ENCODE measurements around the gene POLA1. TPM values are rescaled to one million over a fixed set of nuclear protein-coding genes. Genes with fewer than 3 reads are reported as not detected.

POLA1 gene
- total RNA-seq, 1 donor from 2014 or later = 24.6 TPM

- no peak overlapping the region for H3K4me3 ChIP-seq (ENCODE audit: low read depth, low read length)
- no peak for TF ChIP-seq CTCF (conservative IDR thresholded peaks at IDR 0.05; ENCODE audit: low read depth, low read length)
- no peak for DNase-seq (ENCODE audit: low read depth)
Measured at GRCh38 chrX:24886916-24887315, 193.2 kb downstream of the POLA1 start.

DNA sequence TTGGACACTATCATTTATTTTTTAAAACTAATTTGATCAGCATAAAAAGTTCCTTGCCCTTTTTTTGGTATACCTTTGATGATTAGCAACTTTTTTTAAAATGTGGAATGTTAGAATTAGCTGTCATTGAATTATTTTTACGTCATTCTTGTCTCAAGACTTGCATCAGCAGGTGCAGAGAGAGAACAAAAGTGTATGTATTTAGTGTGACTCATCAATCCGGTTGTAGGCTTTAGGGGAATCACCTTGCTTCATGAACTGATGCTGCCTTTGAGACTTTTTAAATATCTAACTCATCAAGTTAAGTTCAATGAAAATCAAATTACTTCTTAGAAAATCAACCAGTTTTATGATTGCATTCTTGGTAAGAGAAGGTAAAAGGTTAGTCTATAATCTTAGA is 197.0 kb downstream of the POLA1 start:
- no peak for TF ChIP-seq CTCF (conservative IDR thresholded peaks at IDR 0.05; ENCODE audit: low read depth, low read length)
- H3K4me3 ChIP-seq (ENCODE audit: low read depth, low read length) = no peak overlapping the region
- peak; percentile 4 for DNase-seq (ENCODE audit: low read depth)

- no peak overlapping the region for H3K4me3 ChIP-seq (ENCODE audit: low read depth, low read length)
- no peak for DNase-seq (ENCODE audit: low read depth)
- TF ChIP-seq CTCF (conservative IDR thresholded peaks at IDR 0.05; ENCODE audit: low read depth, low read length) = no peak
Measured at GRCh38 chrX:24899391-24899790, 205.7 kb downstream of the POLA1 start.

GRCh38 chrX:24900234-24900633 is 206.5 kb downstream of the POLA1 start:
- TF ChIP-seq CTCF (conservative IDR thresholded peaks at IDR 0.05; ENCODE audit: low read depth, low read length) = no peak
- no peak overlapping the region for H3K4me3 ChIP-seq (ENCODE audit: low read depth, low read length)
- no peak for DNase-seq (ENCODE audit: low read depth)

DNA sequence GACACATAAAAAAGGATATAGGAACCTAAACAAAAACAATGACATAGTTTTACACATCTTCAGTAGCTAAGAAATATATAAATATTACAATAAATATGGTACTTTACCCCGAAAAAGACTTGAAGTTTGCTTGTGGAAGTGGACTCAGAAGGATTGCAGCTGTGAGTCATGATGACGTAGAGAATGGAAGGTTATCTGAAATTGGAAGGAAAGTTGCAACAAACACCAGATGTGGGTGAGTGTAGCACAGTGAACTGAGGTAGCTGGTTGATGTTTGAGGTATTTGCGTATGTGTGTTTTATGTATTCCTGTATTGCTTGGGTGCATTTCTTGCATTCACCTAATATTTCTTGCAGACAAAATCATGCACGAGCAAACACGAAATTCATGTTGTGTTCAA is 209.1 kb downstream of the POLA1 start:
- no peak for DNase-seq (ENCODE audit: low read depth)
- TF ChIP-seq CTCF (conservative IDR thresholded peaks at IDR 0.05; ENCODE audit: low read depth, low read length) = no peak
- H3K4me3 ChIP-seq (ENCODE audit: low read depth, low read length) = no peak overlapping the region

GRCh38 chrX:24918715-24919114 is 225.0 kb downstream of the POLA1 start:
- no peak overlapping the region for H3K4me3 ChIP-seq (ENCODE audit: low read depth, low read length)
- no peak for TF ChIP-seq CTCF (conservative IDR thresholded peaks at IDR 0.05; ENCODE audit: low read depth, low read length)
- no peak for DNase-seq (ENCODE audit: low read depth)

DNA sequence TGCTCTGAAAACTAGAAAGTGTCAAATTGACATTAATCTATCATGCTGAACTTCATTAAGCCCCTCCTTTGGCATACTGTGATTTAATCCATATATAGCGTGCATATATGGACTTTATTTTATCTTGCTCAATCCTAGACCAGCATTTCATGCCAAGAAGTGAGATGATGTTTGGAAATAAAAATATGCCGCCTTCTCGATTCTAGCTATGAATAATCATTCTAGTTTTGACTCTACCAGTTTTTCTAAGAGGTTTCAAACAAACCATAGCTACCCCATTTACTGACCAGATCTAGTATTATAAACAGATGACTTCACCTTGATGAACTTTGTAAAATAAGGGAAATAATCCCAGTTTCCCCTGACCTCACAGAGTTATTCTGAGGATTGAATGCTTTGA is 227.1 kb downstream of the POLA1 start:
- H3K4me3 ChIP-seq (ENCODE audit: low read depth, low read length) = no peak overlapping the region
- DNase-seq (ENCODE audit: low read depth) = no peak
- TF ChIP-seq CTCF (conservative IDR thresholded peaks at IDR 0.05; ENCODE audit: low read depth, low read length) = no peak

Data from epithelial cell of proximal tubule (primary cell).